B cell (primary cell): ENCODE measurements around the gene PANK3. TPM values are rescaled to one million over a fixed set of nuclear protein-coding genes. Genes with fewer than 3 reads are reported as not detected.
A peak's percentile ranks its signal among the peaks of the same experiment; 100 is the strongest.

Source experiments
- ATAC-seq: fragments of 200-7000 bp; cut with Tn5 transposase; one replicate; pipeline ENCODE4 v1.10.0; 2021; ENCODE audit warnings: low read depth, mild to moderate bottlenecking, moderate number of reproducible peaks, moderate library complexity
- CTCF ChIA-PET: fragments of 350-600 bp; sonication (Branson Sonifier 250); formaldehyde crosslinking; loops from one replicate; lab custom pipeline; 2021; ENCODE audit warnings: antibody characterized with exemption, inconsistent platforms; lab: Charles Lee
- POLR2A ChIA-PET: fragments of 350-600 bp; sonication (Branson Sonifier 250); formaldehyde crosslinking; loops from one replicate; lab custom pipeline; 2021; ENCODE audit warnings: antibody characterized with exemption; lab: Charles Lee
- DNase-seq: peaks from one replicate; pipeline ENCODE4 v3.0.0; 2013
- H2AFZ ChIP-seq: 2 replicates; pipeline ENCODE4 v1.6.1; 2012; ENCODE audit warnings: mild to moderate bottlenecking, low read depth, low read length; ENCODE audit not compliant: insufficient read depth, poor library complexity, severe bottlenecking
- H3K27ac ChIP-seq, 2 donors: 1 replicate in 1 of 2; 2 replicates in 1 of 2; pipeline ENCODE4 v1.5.1; 2012 to 2013; ENCODE audit warnings: low read length in 2 of 2, mild to moderate bottlenecking in 2 of 2, moderate library complexity in 1 of 2
- H3K27me3 ChIP-seq, 4 experiments: fragments of 200-600 bp in 1 of 4; sonication (generic) in 1 of 4; replicated peaks in 1 of 4; 1 replicate in 2 of 4; 2 replicates in 2 of 4; pipeline versions ENCODE4 v1.6.1 to v1.7.0; 2013 to 2016; ENCODE audit warnings: low read length in 3 of 4, mild to moderate bottlenecking in 2 of 4, mixed read lengths in 1 of 4, moderate library complexity in 1 of 4; ENCODE audit not compliant: insufficient read depth in 4 of 4, control insufficient read depth in 3 of 4; ENCODE audit errors: control extremely low read depth in 1 of 4
- H3K36me3 ChIP-seq, 2 experiments: replicated peaks in 1 of 2; 1 replicate in 1 of 2; 2 replicates in 1 of 2; pipeline versions ENCODE4 v1.6.1 to v1.7.1; 2013; ENCODE audit warnings: low read length in 1 of 2; ENCODE audit not compliant: insufficient read depth in 2 of 2, control insufficient read depth in 1 of 2; ENCODE audit errors: control extremely low read depth in 1 of 2, extremely low read depth in 1 of 2
- H3K4me1 ChIP-seq, 2 donors: fragments of 200-600 bp in 1 of 2; sonication (generic) in 1 of 2; 1 replicate in 1 of 2; 2 replicates in 1 of 2; pipeline versions ENCODE4 v1.5.1 to v1.6.1; 2013 to 2017; ENCODE audit warnings: low read length in 2 of 2; ENCODE audit not compliant: control insufficient read depth in 2 of 2, insufficient read depth in 2 of 2
- H3K4me2 ChIP-seq: replicated peaks from 2 replicates; pipeline ENCODE3; 2012; ENCODE audit warnings: mild to moderate bottlenecking, low read depth, low read length; ENCODE audit not compliant: poor library complexity, severe bottlenecking
- H3K4me3 ChIP-seq, 5 experiments: fragments of 200-600 bp in 1 of 5; sonication (generic) in 1 of 5; 1 replicate in 3 of 5; 2 replicates in 2 of 5; pipeline versions ENCODE4 v1.5.1 to v1.7.0; 2011 to 2016; ENCODE audit warnings: low read length in 4 of 5, mild to moderate bottlenecking in 4 of 5, low read depth in 2 of 5, control low read depth in 1 of 5, moderate library complexity in 1 of 5; ENCODE audit not compliant: insufficient read depth in 1 of 5; ENCODE audit errors: control extremely low read depth in 1 of 5, extremely low read depth in 1 of 5
- H3K79me2 ChIP-seq: fragments of 200-600 bp; sonication (generic); one replicate; pipeline ENCODE4 v1.6.0; 2016; ENCODE audit warnings: low read length; ENCODE audit not compliant: control insufficient read depth, insufficient read depth
- H3K9ac ChIP-seq: fragments of 200-600 bp; sonication (generic); 2 replicates; pipeline ENCODE4 v1.6.1; 2017; ENCODE audit warnings: mild to moderate bottlenecking, low read length, moderate library complexity
- H3K9me3 ChIP-seq, 3 donors: one replicate each; pipeline versions ENCODE4 v1.6.1 to v1.7.1; 2013; ENCODE audit warnings: low read length in 2 of 3; ENCODE audit not compliant: control insufficient read depth in 2 of 3, insufficient read depth in 1 of 3; ENCODE audit errors: control extremely low read depth in 1 of 3
- H4K20me1 ChIP-seq: 2 replicates; pipeline ENCODE4 v1.6.0; 2012; ENCODE audit warnings: mild to moderate bottlenecking, low read length; ENCODE audit not compliant: insufficient read depth, control insufficient read depth, poor library complexity, severe bottlenecking
- H3K27ac Mint-ChIP-seq: one replicate; pipeline ENCODE4 v1.8.0; 2021; ENCODE audit warnings: mixed read lengths
- H3K27me3 Mint-ChIP-seq: one replicate; pipeline ENCODE4 v1.8.0; 2021; ENCODE audit warnings: mixed read lengths
- H3K4me1 Mint-ChIP-seq: one replicate; pipeline ENCODE4 v1.8.0; 2021; ENCODE audit warnings: mixed read lengths
- H3K4me3 Mint-ChIP-seq: one replicate; pipeline ENCODE4 v1.8.0; 2021; ENCODE audit warnings: mixed read lengths
- H3K9me3 Mint-ChIP-seq: one replicate; pipeline ENCODE4 v1.8.0; 2022; ENCODE audit warnings: mixed read lengths; ENCODE audit not compliant: insufficient read depth
- EZH2 ChIP-seq: IDR thresholded peaks from 2 replicates; pipeline ENCODE4 v1.6.1; 2012; ENCODE audit warnings: borderline replicate concordance, low read depth, mild to moderate bottlenecking, moderate library complexity, low read length; ENCODE audit not compliant: insufficient read depth, poor library complexity, severe bottlenecking
- WGBS: methylation state at CpG from one replicate; pipeline ENCODE4 v1.1.5; 2013; ENCODE audit warnings: missing lambda C conversion rate; ENCODE audit not compliant: insufficient coverage; 5-methylcytosine and 5-hydroxymethylcytosine counted together
- intact Hi-C: fragments of 100-400 bp; cut with micrococcal nuclease; formaldehyde crosslinking; loops from one replicate; pipeline ENCODE4 v1.10.0; 2022
- polyA plus RNA-seq: library from polyadenylated mRNA; depleted of rRNA; stranded (reverse); fragments of >200 nt; gene quantifications from 2 replicates; pipeline ENCODE4 v1.2.3, GENCODE V29; 2012
- total RNA-seq, 2 donors: library from RNA; stranded (reverse); fragments of 120-200 nt in 1 of 2; gene quantifications; 1 replicate in 1 of 2; 2 replicates in 1 of 2; pipeline versions ENCODE4 v1.2.3 to v1.2.4, GENCODE V29; 2013 to 2022
- TF ChIP-seq, protein P1 (sequence below): fragments of 200-600 bp; IDR thresholded peaks from one replicate; pipeline ENCODE4 v1.8.0; 2022; ENCODE audit warnings: antibody characterized with exemption, mild to moderate bottlenecking

Gene PANK3
- total and polyA plus RNA-seq, 2 donors (not counting 1 experiment from before 2014, with no cell fraction given), result 6.3 to 61.8 TPM

DNA sequence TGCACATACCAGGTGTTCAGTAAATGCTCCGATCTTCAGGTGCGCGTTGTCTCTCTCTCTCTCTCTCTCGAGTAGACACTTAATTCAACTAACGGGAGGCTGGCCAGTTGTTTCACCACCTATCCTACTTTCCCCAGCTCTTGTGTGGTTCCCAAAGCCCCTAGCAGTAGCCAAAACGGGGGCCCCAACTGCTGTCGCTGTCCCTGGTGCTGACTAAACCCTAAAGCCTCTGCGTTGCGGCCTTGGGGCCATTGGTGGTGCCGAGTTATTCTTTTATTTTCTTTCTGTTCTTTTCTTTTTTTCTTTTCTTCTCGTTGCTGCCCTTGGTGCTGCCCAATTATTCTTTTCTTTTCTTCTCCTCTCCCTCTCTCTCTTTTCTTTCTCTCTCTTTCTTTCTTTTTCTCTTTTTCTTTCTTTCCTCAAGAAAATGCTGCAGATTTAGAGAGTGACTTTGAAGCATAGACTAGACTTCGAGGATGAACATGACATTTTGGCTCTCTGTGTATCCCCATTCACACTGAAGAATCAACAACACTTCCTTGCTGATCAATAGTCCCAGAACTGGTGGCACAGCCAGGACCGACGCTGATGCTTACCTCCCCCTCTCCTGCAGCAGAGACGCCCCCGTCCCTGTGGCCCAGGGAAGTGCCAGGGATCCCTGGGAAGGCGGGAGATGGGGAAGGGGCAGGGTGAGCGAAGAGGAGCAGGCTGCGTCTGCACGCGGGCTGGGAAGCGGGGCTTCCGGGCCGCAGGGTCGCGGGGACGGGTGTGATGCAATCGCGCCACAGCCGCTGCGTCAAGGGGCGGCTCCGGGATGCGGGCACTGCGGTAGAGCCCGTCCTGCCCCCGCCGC, 50.4 kb downstream of the PANK3 start, which contains the start of gene FBLL1:
TSS of gene FBLL1 (plus strand) at position 785 of the 853 bp plus-strand sequence. CDS start 200 bp downstream, outside the sequence.
- ChIA-PET CTCF (no interaction called here), POLR2A (no interaction called here)
- H3K27me3 ChIP-seq, result peaks cover 0 to 47% (median 28%) of the 10 kb centered on the region in 4 experiments
- Mint-ChIP-seq H3K27me3 (peaks cover 45% of the 10 kb centered on the region), H3K27ac (no peak within 1 kb of the TSS), H3K4me3 (peak within 1 kb of the TSS; percentile 71), H3K4me1 (peaks cover 3% of the 10 kb centered on the region), H3K9me3 (no peaks in the 10 kb centered on the region)
- H3K36me3 ChIP-seq, result no peaks in the 10 kb centered on the region
- intact Hi-C loops, result no loop called here
- peaks cover 0 to 19% (median 0%) of the 10 kb centered on the region in 3 donors for H3K9me3 ChIP-seq
- H3K27ac ChIP-seq, result no peak within 1 kb of the TSS
- 12% methylated on average over 29 of the region's 38 CpGs for WGBS
- no peak for TF ChIP-seq EZH2
- TF ChIP-seq, protein P1, sequence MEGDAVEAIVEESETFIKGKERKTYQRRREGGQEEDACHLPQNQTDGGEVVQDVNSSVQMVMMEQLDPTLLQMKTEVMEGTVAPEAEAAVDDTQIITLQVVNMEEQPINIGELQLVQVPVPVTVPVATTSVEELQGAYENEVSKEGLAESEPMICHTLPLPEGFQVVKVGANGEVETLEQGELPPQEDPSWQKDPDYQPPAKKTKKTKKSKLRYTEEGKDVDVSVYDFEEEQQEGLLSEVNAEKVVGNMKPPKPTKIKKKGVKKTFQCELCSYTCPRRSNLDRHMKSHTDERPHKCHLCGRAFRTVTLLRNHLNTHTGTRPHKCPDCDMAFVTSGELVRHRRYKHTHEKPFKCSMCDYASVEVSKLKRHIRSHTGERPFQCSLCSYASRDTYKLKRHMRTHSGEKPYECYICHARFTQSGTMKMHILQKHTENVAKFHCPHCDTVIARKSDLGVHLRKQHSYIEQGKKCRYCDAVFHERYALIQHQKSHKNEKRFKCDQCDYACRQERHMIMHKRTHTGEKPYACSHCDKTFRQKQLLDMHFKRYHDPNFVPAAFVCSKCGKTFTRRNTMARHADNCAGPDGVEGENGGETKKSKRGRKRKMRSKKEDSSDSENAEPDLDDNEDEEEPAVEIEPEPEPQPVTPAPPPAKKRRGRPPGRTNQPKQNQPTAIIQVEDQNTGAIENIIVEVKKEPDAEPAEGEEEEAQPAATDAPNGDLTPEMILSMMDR, result no peak
- H3K79me2 ChIP-seq, result no peaks in the 10 kb centered on the region
- peak within 1 kb of the TSS; percentile 62 for H2AFZ ChIP-seq
- peaks cover 8 to 9% of the 10 kb centered on the region in 2 donors for H3K4me1 ChIP-seq
- ATAC-seq, result no peak
- DNase-seq, result no peak
- no peaks in the 10 kb centered on the region for H4K20me1 ChIP-seq
- H3K4me2 ChIP-seq, result peak within 1 kb of the TSS; percentile 72
- peak within 1 kb of the TSS in 3 of 5 experiments; percentile 30 to 41 (median 39) for H3K4me3 ChIP-seq
- peak within 1 kb of the TSS; percentile 60 for H3K9ac ChIP-seq

DNA sequence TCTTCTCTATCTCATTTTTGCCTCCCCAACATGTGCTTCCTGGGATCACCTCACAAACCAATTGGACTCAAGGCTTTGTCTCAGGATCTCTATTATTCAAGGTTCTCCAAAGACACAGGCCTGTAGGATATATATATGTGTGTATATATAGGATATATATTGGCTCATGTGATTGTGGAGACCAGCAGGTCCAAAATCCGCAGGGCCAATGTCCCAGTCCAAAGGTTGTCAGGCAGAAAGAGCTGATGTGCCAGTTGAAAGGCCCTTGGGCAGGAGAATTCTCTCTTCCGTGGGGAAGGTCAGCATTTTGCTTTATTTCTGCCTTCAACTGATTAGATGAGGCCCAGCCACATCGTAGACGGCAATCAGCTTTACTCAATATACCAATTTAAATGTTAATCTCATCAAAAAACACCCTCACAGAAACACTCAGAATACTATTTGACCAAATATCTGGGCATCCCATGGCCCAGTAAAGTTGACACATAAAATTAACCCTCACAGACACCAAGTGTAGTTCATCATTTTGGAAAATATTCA, 51.3 kb downstream of the PANK3 start:
- Histone ChIP-seq H3K4me2 (no peak overlapping the region), H3K36me3 (no peaks in the 10 kb centered on the region), H3K79me2 (no peaks in the 10 kb centered on the region), H3K27ac (no peak overlapping the region), H3K4me3 (no peak overlapping the region), H3K27me3 (peaks cover 0 to 47% (median 28%) of the 10 kb centered on the region in 4 experiments), H2AFZ (no peak overlapping the region), H3K9me3 (peaks cover 0 to 19% (median 0%) of the 10 kb centered on the region in 3 donors), H4K20me1 (no peaks in the 10 kb centered on the region), H3K9ac (no peak overlapping the region), H3K4me1 (peaks cover 8 to 9% of the 10 kb centered on the region in 2 donors)
- Mint-ChIP-seq H3K27ac (no peak overlapping the region), H3K27me3 (peaks cover 38% of the 10 kb centered on the region), H3K4me1 (peaks cover 3% of the 10 kb centered on the region), H3K4me3 (no peak overlapping the region), H3K9me3 (no peaks in the 10 kb centered on the region)
- ATAC-seq, result no peak
- CTCF ChIA-PET, result no interaction called here
- no peak for TF ChIP-seq EZH2
- TF ChIP-seq, protein P1, result no peak
- 92% methylated on average over 4 of the region's 4 CpGs for WGBS
- DNase-seq, result no peak
- intact Hi-C loops, result no loop called here
- POLR2A ChIA-PET, result no interaction called here
